Neural cell (in vitro differentiated cells): ENCODE measurements around the gene CASP12. TPM values are rescaled to one million over a fixed set of nuclear protein-coding genes. Genes with fewer than 3 reads are reported as not detected.

Experiments
- H2AFZ ChIP-seq: fragments of 200-600, 300-800 bp; sonication (generic), shearing (Covaris generic); 2 replicates; pipeline ENCODE4 v1.6.0; 2014; ENCODE audit warnings: low read depth, mild to moderate bottlenecking, antibody characterized with exemption, low read length, moderate library complexity
- H3F3A ChIP-seq: fragments of 200-600 bp; shearing (Covaris generic); 2 replicates; pipeline ENCODE4 v1.6.1; 2016; ENCODE audit warnings: mild to moderate bottlenecking, moderate library complexity, mixed read lengths, antibody characterized with exemption, low read length; ENCODE audit not compliant: insufficient read depth, poor library complexity, severe bottlenecking
- H3K27ac ChIP-seq: fragments of 200-600, 300-800 bp; sonication (generic), shearing (Covaris generic); 2 replicates; pipeline ENCODE4 v1.5.1; 2014; ENCODE audit warnings: mild to moderate bottlenecking, low read length, moderate library complexity
- H3K27me3 ChIP-seq: fragments of 300-800, 200-600 bp; sonication (generic), shearing (Covaris generic); 2 replicates; pipeline ENCODE4 v1.6.0; 2014; ENCODE audit warnings: mild to moderate bottlenecking, low read depth, low read length, moderate library complexity; ENCODE audit not compliant: insufficient read depth
- H3K36me3 ChIP-seq: fragments of 300-800, 200-600 bp; sonication (generic), shearing (Covaris generic); 2 replicates; pipeline ENCODE4 v1.5.1; 2014; ENCODE audit warnings: mild to moderate bottlenecking, antibody characterized with exemption, low read length, moderate library complexity; ENCODE audit not compliant: insufficient read depth
- H3K4me2 ChIP-seq: fragments of 300-800, 200-600 bp; sonication (generic), shearing (Covaris generic); 2 replicates; pipeline ENCODE4 v1.6.0; 2014; ENCODE audit warnings: mild to moderate bottlenecking, low read length
- H3K4me3 ChIP-seq: fragments of 300-800, 200-600 bp; sonication (generic), shearing (Covaris generic); 2 replicates; pipeline ENCODE4 v1.5.1; 2014; ENCODE audit warnings: mild to moderate bottlenecking, low read length, moderate library complexity
- H3K79me2 ChIP-seq: fragments of 200-600 bp; shearing (Covaris generic); replicated peaks from 2 replicates; pipeline ENCODE4 v1.6.0; 2014; ENCODE audit warnings: mild to moderate bottlenecking, low read length, moderate library complexity; ENCODE audit not compliant: insufficient read depth
- H3K9ac ChIP-seq: fragments of 300-800, 200-600 bp; sonication (generic), shearing (Covaris generic); 2 replicates; pipeline ENCODE4 v1.6.1; 2016; ENCODE audit warnings: mild to moderate bottlenecking, low read length, mixed read lengths
- H3K9me2 ChIP-seq: fragments of 200-600 bp; shearing (Covaris generic); 2 replicates; pipeline ENCODE4 v1.6.1; 2016; ENCODE audit warnings: mild to moderate bottlenecking, low read length, mixed read lengths; ENCODE audit not compliant: insufficient read depth
- H3K9me3 ChIP-seq: fragments of 200-600, 300-800 bp; sonication (generic), shearing (Covaris generic); 2 replicates; pipeline ENCODE4 v1.6.1; 2016; ENCODE audit warnings: mild to moderate bottlenecking, mixed run types, low read length, moderate library complexity, mixed read lengths
- H4K20me1 ChIP-seq: fragments of 200-600 bp; shearing (Covaris generic); 2 replicates; pipeline ENCODE4 v1.6.1; 2016; ENCODE audit warnings: mild to moderate bottlenecking, mixed run types; ENCODE audit not compliant: insufficient read depth
- EP300 ChIP-seq: fragments of 450-650 bp; conservative IDR thresholded peaks from 2 replicates; pipeline ENCODE4 v1.6.1; 2014; ENCODE audit warnings: antibody characterized with exemption, mild to moderate bottlenecking, moderate library complexity; ENCODE audit not compliant: poor library complexity, severe bottlenecking
- EZH2 ChIP-seq: fragments of 200-600, 300-800 bp; shearing (Covaris generic), sonication (generic); IDR thresholded peaks from 2 replicates; pipeline ENCODE4 v1.6.1; 2014; ENCODE audit warnings: antibody characterized with exemption, low read length, borderline replicate concordance, mild to moderate bottlenecking; ENCODE audit not compliant: insufficient read depth, poor library complexity, severe bottlenecking
- MXI1 ChIP-seq: fragments of 450-650 bp; conservative IDR thresholded peaks from 2 replicates; pipeline ENCODE4 v1.6.1; 2014; ENCODE audit warnings: antibody characterized with exemption, mild to moderate bottlenecking; ENCODE audit not compliant: poor library complexity, severe bottlenecking
- POLR2AphosphoS5 ChIP-seq: IDR thresholded peaks from 2 replicates; pipeline ENCODE4 v1.6.1; 2012
- RAD21 ChIP-seq: fragments of 450-650 bp; conservative IDR thresholded peaks from 2 replicates; pipeline ENCODE4 v1.6.1; 2014; ENCODE audit warnings: antibody characterized with exemption, mild to moderate bottlenecking, moderate library complexity
- SMC3 ChIP-seq: fragments of 450-650 bp; conservative IDR thresholded peaks from 2 replicates; pipeline ENCODE4 v1.6.1; 2014; ENCODE audit warnings: antibody characterized with exemption, mild to moderate bottlenecking, moderate library complexity; ENCODE audit not compliant: poor library complexity
- TAF1 ChIP-seq: IDR thresholded peaks from 2 replicates; pipeline ENCODE4 v1.6.1; 2012; ENCODE audit warnings: low read depth
- polyA plus RNA-seq: library from polyadenylated mRNA; depleted of rRNA; stranded (reverse); fragments of >200 nt; gene quantifications from 2 replicates; pipeline ENCODE4 v1.2.3, GENCODE V29; 2014
- TF ChIP-seq, protein P1 (sequence below): IDR thresholded peaks from 2 replicates; pipeline ENCODE4 v1.6.1; 2012; ENCODE audit warnings: borderline replicate concordance
- TF ChIP-seq, protein P2 (sequence below): fragments of 450-650 bp; IDR thresholded peaks from 2 replicates; pipeline ENCODE4 v1.5.1; 2014; ENCODE audit warnings: antibody characterized with exemption, mild to moderate bottlenecking, moderate library complexity; ENCODE audit not compliant: poor library complexity, severe bottlenecking

Gene CASP12
- polyA plus RNA-seq, 1 donor from 2014 or later: not detected

- TF ChIP-seq EZH2 (no peak), MXI1 (no peak), SMC3 (no peak), RAD21 (no peak), POLR2AphosphoS5 (no peak), EP300 (no peak), TAF1 (no peak)
- TF ChIP-seq, protein P1, sequence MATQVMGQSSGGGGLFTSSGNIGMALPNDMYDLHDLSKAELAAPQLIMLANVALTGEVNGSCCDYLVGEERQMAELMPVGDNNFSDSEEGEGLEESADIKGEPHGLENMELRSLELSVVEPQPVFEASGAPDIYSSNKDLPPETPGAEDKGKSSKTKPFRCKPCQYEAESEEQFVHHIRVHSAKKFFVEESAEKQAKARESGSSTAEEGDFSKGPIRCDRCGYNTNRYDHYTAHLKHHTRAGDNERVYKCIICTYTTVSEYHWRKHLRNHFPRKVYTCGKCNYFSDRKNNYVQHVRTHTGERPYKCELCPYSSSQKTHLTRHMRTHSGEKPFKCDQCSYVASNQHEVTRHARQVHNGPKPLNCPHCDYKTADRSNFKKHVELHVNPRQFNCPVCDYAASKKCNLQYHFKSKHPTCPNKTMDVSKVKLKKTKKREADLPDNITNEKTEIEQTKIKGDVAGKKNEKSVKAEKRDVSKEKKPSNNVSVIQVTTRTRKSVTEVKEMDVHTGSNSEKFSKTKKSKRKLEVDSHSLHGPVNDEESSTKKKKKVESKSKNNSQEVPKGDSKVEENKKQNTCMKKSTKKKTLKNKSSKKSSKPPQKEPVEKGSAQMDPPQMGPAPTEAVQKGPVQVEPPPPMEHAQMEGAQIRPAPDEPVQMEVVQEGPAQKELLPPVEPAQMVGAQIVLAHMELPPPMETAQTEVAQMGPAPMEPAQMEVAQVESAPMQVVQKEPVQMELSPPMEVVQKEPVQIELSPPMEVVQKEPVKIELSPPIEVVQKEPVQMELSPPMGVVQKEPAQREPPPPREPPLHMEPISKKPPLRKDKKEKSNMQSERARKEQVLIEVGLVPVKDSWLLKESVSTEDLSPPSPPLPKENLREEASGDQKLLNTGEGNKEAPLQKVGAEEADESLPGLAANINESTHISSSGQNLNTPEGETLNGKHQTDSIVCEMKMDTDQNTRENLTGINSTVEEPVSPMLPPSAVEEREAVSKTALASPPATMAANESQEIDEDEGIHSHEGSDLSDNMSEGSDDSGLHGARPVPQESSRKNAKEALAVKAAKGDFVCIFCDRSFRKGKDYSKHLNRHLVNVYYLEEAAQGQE: no peak
- TF ChIP-seq, protein P2, sequence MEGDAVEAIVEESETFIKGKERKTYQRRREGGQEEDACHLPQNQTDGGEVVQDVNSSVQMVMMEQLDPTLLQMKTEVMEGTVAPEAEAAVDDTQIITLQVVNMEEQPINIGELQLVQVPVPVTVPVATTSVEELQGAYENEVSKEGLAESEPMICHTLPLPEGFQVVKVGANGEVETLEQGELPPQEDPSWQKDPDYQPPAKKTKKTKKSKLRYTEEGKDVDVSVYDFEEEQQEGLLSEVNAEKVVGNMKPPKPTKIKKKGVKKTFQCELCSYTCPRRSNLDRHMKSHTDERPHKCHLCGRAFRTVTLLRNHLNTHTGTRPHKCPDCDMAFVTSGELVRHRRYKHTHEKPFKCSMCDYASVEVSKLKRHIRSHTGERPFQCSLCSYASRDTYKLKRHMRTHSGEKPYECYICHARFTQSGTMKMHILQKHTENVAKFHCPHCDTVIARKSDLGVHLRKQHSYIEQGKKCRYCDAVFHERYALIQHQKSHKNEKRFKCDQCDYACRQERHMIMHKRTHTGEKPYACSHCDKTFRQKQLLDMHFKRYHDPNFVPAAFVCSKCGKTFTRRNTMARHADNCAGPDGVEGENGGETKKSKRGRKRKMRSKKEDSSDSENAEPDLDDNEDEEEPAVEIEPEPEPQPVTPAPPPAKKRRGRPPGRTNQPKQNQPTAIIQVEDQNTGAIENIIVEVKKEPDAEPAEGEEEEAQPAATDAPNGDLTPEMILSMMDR: no peak
- no peaks in the 10 kb centered on the region for H3K79me2 ChIP-seq
- H3K4me3 ChIP-seq: no peak overlapping the region
- no peak overlapping the region for H3K9ac ChIP-seq
- no peak overlapping the region for H3K27ac ChIP-seq
- H3F3A ChIP-seq: no peaks in the 10 kb centered on the region
- no peak overlapping the region for H2AFZ ChIP-seq
- no peaks in the 10 kb centered on the region for H3K9me2 ChIP-seq
- no peak overlapping the region for H3K4me2 ChIP-seq
- H3K9me3 ChIP-seq: no peaks in the 10 kb centered on the region
- H3K36me3 ChIP-seq: no peaks in the 10 kb centered on the region
- no peaks in the 10 kb centered on the region for H4K20me1 ChIP-seq
- H3K27me3 ChIP-seq: no peaks in the 10 kb centered on the region
Observed at GRCh38 chr11:104907521-104908185, 9.4 kb upstream of the CASP12 start.

- TF ChIP-seq EP300: no peak
- TF ChIP-seq RAD21: no peak
- TF ChIP-seq POLR2AphosphoS5: no peak
- TF ChIP-seq MXI1: no peak
- TF ChIP-seq, protein P1: no peak
- TF ChIP-seq TAF1: no peak
- TF ChIP-seq SMC3: no peak
- H3K9me3 ChIP-seq: no peaks in the 10 kb centered on the region
Observed at GRCh38 chr11:104905271-104905670, 7.0 kb upstream of the CASP12 start.

More at GRCh38 chr11:104905271-104905670, 7.0 kb upstream of the CASP12 start:
- no peak overlapping the region for H3K27ac ChIP-seq
- no peaks in the 10 kb centered on the region for H3F3A ChIP-seq
- H2AFZ ChIP-seq: no peak overlapping the region
- no peak overlapping the region for H3K4me2 ChIP-seq
- H3K4me3 ChIP-seq: no peak overlapping the region
- H3K9ac ChIP-seq: no peak overlapping the region
- no peaks in the 10 kb centered on the region for H3K27me3 ChIP-seq
- H3K9me2 ChIP-seq: no peaks in the 10 kb centered on the region
- H3K79me2 ChIP-seq: no peaks in the 10 kb centered on the region
- H4K20me1 ChIP-seq: no peaks in the 10 kb centered on the region
- H3K36me3 ChIP-seq: no peaks in the 10 kb centered on the region
